ENCODE data around the gene RIN2. TPM values are rescaled to one million over a fixed set of nuclear protein-coding genes. Genes with fewer than 3 reads are reported as not detected.

The RIN2 gene
- total RNA-seq, 1 experiment from 2014 or later = 36.7 TPM

DNA sequence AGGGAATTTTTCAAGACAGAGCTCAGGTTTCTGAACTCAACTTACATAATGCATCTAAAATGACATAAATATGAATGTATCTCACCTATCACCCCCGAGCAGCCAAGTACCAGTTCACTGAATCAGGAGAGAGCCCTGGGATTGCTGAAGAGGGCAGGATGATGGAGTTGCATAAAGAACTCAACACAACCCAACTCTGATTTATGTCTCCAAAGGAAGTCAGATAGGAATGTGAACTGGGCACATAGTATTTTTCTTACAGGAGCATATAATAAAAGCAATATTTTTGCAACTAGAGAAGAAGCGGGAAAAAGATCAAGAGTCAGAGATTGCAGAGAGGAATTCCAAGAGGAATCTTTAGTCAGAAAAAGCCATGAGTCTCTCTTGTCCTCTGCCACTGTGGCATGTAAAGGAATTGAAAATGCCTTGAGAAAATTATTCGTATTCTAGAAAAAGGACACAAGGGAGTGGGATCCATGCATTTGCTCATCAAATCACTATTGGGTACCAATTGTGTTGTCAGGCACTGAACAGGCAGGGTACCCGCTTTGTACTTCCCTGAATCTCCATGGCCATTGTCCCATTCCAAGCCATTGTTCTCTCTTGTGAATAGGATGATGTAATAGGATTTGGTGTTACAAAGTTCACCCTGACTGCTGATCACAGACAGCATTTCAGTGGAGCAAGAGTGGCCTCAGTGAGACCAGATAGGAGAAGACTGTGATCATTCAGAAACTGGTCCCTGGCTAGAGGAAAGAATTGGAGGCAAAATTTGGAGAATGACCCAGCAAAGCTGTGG lies 16.3 kb downstream of the RIN2 start:
- TF ChIP-seq, protein P1, sequence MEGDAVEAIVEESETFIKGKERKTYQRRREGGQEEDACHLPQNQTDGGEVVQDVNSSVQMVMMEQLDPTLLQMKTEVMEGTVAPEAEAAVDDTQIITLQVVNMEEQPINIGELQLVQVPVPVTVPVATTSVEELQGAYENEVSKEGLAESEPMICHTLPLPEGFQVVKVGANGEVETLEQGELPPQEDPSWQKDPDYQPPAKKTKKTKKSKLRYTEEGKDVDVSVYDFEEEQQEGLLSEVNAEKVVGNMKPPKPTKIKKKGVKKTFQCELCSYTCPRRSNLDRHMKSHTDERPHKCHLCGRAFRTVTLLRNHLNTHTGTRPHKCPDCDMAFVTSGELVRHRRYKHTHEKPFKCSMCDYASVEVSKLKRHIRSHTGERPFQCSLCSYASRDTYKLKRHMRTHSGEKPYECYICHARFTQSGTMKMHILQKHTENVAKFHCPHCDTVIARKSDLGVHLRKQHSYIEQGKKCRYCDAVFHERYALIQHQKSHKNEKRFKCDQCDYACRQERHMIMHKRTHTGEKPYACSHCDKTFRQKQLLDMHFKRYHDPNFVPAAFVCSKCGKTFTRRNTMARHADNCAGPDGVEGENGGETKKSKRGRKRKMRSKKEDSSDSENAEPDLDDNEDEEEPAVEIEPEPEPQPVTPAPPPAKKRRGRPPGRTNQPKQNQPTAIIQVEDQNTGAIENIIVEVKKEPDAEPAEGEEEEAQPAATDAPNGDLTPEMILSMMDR (IDR thresholded peaks at IDR 0.05; ENCODE audit: insufficient read depth in 1 of 2, low read depth in 1 of 2, low read length in 1 of 2, severe bottlenecking in 1 of 2, unreplicated experiment in 1 of 2) = no peak
- Histone ChIP-seq H3K36me3 (ENCODE audit: control insufficient read depth, insufficient read depth, low read length) (no peaks in the 10 kb centered on the region), H3K27me3 (replicated peaks; ENCODE audit: control insufficient read depth, insufficient read depth, low read length) (no peaks in the 10 kb centered on the region), H3K4me3 (ENCODE audit: low read depth, low read length) (no peak overlapping the region), H3K9me3 (no peaks in the 10 kb centered on the region), H3K4me1 (peaks cover 56% of the 10 kb centered on the region)
- DNase-seq = peak in 1 of 2 experiments; percentile 54
- H3K4me1 Mint-ChIP-seq (ENCODE audit: low read depth, unreplicated experiment) = peaks cover 22% of the 10 kb centered on the region
- peaks cover 10% of the 10 kb centered on the region for H3K36me3 Mint-ChIP-seq (ENCODE audit: insufficient read depth, unreplicated experiment)
- H3K9me3 Mint-ChIP-seq (ENCODE audit: unreplicated experiment) = no peaks in the 10 kb centered on the region
- H3K4me3 Mint-ChIP-seq (ENCODE audit: unreplicated experiment) = no peak overlapping the region
- no peaks in the 10 kb centered on the region for H3K27me3 Mint-ChIP-seq (ENCODE audit: insufficient read depth, unreplicated experiment)
- ChIA-PET CTCF (no interaction called here), POLR2A (no interaction called here)
- no peak overlapping the region for H3K27ac Mint-ChIP-seq (ENCODE audit: unreplicated experiment)
- no TSS peak for BruUV-seq (replicated peaks)
- intact Hi-C loops (cut with micrococcal nuclease; ENCODE audit: unreplicated experiment) = no loop called here

DNA sequence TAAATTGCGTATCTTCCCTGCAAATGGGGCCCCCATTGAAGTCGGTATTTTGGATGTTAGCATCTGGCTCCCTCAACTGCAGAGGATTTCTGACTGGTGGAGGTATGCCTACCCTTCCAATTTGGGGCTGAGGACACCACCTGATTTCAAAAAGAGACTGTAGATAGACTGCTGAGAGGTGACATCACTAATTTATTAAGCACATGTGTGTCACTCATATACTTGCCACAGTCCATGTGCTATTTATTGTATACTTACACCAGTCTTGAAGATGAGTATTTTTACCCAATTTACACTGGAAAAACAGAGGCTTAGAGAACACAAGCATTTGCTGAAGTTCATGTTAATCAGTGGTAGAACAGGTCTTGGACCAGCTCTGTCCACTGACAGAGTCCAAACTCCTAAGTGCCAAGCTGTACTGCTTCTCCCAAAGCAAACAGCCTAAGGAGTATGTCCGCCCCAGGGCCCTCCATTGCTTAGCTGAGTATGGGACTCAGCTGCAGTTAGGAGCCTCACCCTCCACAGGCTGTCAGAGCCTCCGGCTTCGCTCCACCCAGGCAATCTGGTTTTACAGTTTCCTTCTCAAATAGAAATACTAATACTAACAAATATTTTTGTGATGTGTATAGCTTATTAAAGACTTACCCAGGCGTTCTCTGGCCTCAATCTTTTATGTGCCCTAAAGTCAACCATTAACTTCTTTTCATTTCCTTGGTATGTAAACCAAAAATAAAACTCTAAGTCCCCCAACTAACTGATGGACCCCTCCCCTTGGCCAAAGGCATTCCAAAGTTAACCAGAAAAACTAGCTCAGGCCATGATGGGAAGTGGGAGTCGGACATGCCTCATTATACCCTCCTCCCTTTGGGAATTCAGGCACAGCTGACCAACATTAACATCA lies 17.5 kb downstream of the RIN2 start:
- POLR2A ChIA-PET = interaction anchor here (1.5 kb wide), 1 partner anchor 18 kb away, joined by 21 read pairs; the partner anchor contains the start of gene RIN2

DNA sequence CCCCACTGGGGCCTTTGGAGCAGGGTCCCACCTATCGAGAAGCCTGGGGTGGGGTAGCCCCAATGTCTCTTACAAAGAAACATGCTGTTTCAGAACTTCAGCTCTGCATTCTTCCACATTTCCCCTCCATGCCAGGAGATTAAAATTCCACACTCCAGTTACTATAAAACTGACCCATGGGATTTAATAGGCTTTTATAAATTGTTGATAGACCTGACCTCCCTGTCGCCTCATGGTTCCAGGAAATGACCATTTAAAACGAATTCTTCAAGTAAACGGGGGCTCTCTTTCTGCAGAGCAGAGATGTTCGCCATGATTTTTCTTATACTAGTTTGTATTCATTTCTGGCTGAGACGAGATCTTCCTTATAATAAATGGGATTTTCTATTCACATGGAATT lies 19.3 kb downstream of the RIN2 start:
- H3K4me3 Mint-ChIP-seq (ENCODE audit: unreplicated experiment) = no peak overlapping the region
- intact Hi-C loops (cut with micrococcal nuclease; ENCODE audit: unreplicated experiment) = no loop called here
- Histone ChIP-seq H3K4me1 (peaks cover 41% of the 10 kb centered on the region), H3K4me3 (ENCODE audit: low read depth, low read length) (no peak overlapping the region), H3K36me3 (ENCODE audit: control insufficient read depth, insufficient read depth, low read length) (no peaks in the 10 kb centered on the region), H3K27me3 (replicated peaks; ENCODE audit: control insufficient read depth, insufficient read depth, low read length) (no peaks in the 10 kb centered on the region), H3K9me3 (no peaks in the 10 kb centered on the region)
- BruUV-seq (replicated peaks) = no TSS peak
- TF ChIP-seq, protein P1 (IDR thresholded peaks at IDR 0.05; ENCODE audit: insufficient read depth in 1 of 2, low read depth in 1 of 2, low read length in 1 of 2, severe bottlenecking in 1 of 2, unreplicated experiment in 1 of 2) = no peak
- H3K27me3 Mint-ChIP-seq (ENCODE audit: insufficient read depth, unreplicated experiment) = no peaks in the 10 kb centered on the region
- H3K36me3 Mint-ChIP-seq (ENCODE audit: insufficient read depth, unreplicated experiment) = no peaks in the 10 kb centered on the region
- H3K27ac Mint-ChIP-seq (ENCODE audit: unreplicated experiment) = no peak overlapping the region
- no peak for DNase-seq
- no peaks in the 10 kb centered on the region for H3K9me3 Mint-ChIP-seq (ENCODE audit: unreplicated experiment)
- no peaks in the 10 kb centered on the region for H3K4me1 Mint-ChIP-seq (ENCODE audit: low read depth, unreplicated experiment)
- CTCF ChIA-PET = no interaction called here
- POLR2A ChIA-PET = no interaction called here

More for the DNA sequence above, 17.5 kb downstream of the RIN2 start:
- Mint-ChIP-seq H3K9me3 (ENCODE audit: unreplicated experiment) (no peaks in the 10 kb centered on the region), H3K4me1 (ENCODE audit: low read depth, unreplicated experiment) (peaks cover 15% of the 10 kb centered on the region), H3K36me3 (ENCODE audit: insufficient read depth, unreplicated experiment) (peaks cover 2% of the 10 kb centered on the region), H3K27ac (ENCODE audit: unreplicated experiment) (no peak overlapping the region), H3K4me3 (ENCODE audit: unreplicated experiment) (no peak overlapping the region), H3K27me3 (ENCODE audit: insufficient read depth, unreplicated experiment) (no peaks in the 10 kb centered on the region)
- no peak overlapping the region for H3K4me3 ChIP-seq (ENCODE audit: low read depth, low read length)
- no peaks in the 10 kb centered on the region for H3K27me3 ChIP-seq (replicated peaks; ENCODE audit: control insufficient read depth, insufficient read depth, low read length)
- peak; percentile 90 to 92 for DNase-seq
- peaks cover 49% of the 10 kb centered on the region for H3K4me1 ChIP-seq
- CTCF ChIA-PET = interaction anchor here (0.6 to 1.6 kb wide), 7 partner anchors 8 to 82 kb away, joined by 3 to 18 read pairs (median 4); partner anchors contain the start of gene RIN2
- BruUV-seq (replicated peaks) = TSS peak; percentile 87
- H3K36me3 ChIP-seq (ENCODE audit: control insufficient read depth, insufficient read depth, low read length) = no peaks in the 10 kb centered on the region
- TF ChIP-seq, protein P1 (IDR thresholded peaks at IDR 0.05; ENCODE audit: insufficient read depth in 1 of 2, low read depth in 1 of 2, low read length in 1 of 2, severe bottlenecking in 1 of 2, unreplicated experiment in 1 of 2) = no peak
- intact Hi-C loops (cut with micrococcal nuclease; ENCODE audit: unreplicated experiment) = loop anchor here (1.0 kb wide), 2 partner anchors 8 to 17 kb away; partner anchors contain the start of gene RIN2
- H3K9me3 ChIP-seq = no peaks in the 10 kb centered on the region
